Measurements from ENCODE around the gene PTTG2. TPM values are rescaled to one million over a fixed set of nuclear protein-coding genes. Genes with fewer than 3 reads are reported as not detected.
"Not testable (repeated sequence)": the region's sequence is repeated elsewhere in the genome, so short reads cannot be mapped to it uniquely, and the experiment has no call there.

The PTTG2 gene
- total RNA-seq, 2 donors from 2014 or later, result 1.3 to 9.2 TPM

- intact Hi-C loops (cut with DNase I), result no loop called here
- H3K27ac ChIP-seq, result peak overlapping the region in 2 of 4 donors; percentile 19 to 25
- no peak for DNase-seq
- H3K4me1 ChIP-seq, result peaks cover 23% of the 10 kb centered on the region
- 90 to 95% methylated on average over 4 of the region's 4 CpGs for WGBS, 2 donors
- TF ChIP-seq CTCF (IDR thresholded peaks at IDR 0.05), result no peak
- no peak for TF ChIP-seq POLR2A (IDR thresholded peaks at IDR 0.05)
- ATAC-seq, result no peak
- H3K9me3 ChIP-seq, result no peaks in the 10 kb centered on the region
- H3K36me3 ChIP-seq (replicated peaks in 1 of 2; ENCODE audit: insufficient read depth in 1 of 2, low read depth in 2 of 2), result no peaks in the 10 kb centered on the region
- H3K27me3 ChIP-seq, result no peaks in the 10 kb centered on the region
- H3K4me3 ChIP-seq, result no peak overlapping the region
Observed at GRCh38 chr4:37971202-37971601, 11.0 kb downstream of the PTTG2 start.

GRCh38 chr4:37973441-37973840 is 13.2 kb downstream of the PTTG2 start:
- DNase-seq, result no peak
- 64 to 66% methylated on average over 3 of the region's 3 CpGs for WGBS, 2 donors
- no peak for ATAC-seq
- Histone ChIP-seq H3K36me3 (replicated peaks in 1 of 2; ENCODE audit: insufficient read depth in 1 of 2, low read depth in 2 of 2) (no peaks in the 10 kb centered on the region), H3K4me3 (no peak overlapping the region), H3K4me1 (peaks cover 24% of the 10 kb centered on the region), H3K27me3 (no peaks in the 10 kb centered on the region), H3K9me3 (no peaks in the 10 kb centered on the region), H3K27ac (no peak overlapping the region)
- intact Hi-C loops (cut with DNase I), result no loop called here
- TF ChIP-seq POLR2A (IDR thresholded peaks at IDR 0.05), result no peak
- TF ChIP-seq CTCF (IDR thresholded peaks at IDR 0.05), result no peak

GRCh38 chr4:37975321-37975822 is 15.2 kb downstream of the PTTG2 start:
- H3K4me3 ChIP-seq; H3K9me3 ChIP-seq; intact Hi-C loops (cut with DNase I); H3K36me3 ChIP-seq (replicated peaks in 1 of 2; ENCODE audit: insufficient read depth in 1 of 2, low read depth in 2 of 2); H3K27ac ChIP-seq; H3K27me3 ChIP-seq; ATAC-seq: not testable (repeated sequence)
- 65 to 81% methylated on average over 12 to 13 of the region's 13 CpGs for WGBS, 2 donors
- DNase-seq, result peak in 2 of 4 donors; percentile 43 to 52
- peaks cover 33% of the 10 kb centered on the region for H3K4me1 ChIP-seq
- peak in 1 of 7 experiments; percentile 9 for TF ChIP-seq CTCF (IDR thresholded peaks at IDR 0.05)

GRCh38 chr4:37976507-37976906 is 16.3 kb downstream of the PTTG2 start:
- 9 to 12% methylated on average over 3 of the region's 3 CpGs for WGBS, 2 donors
- H3K27me3 ChIP-seq, result no peaks in the 10 kb centered on the region
- DNase-seq, result no peak
- H3K4me1 ChIP-seq, result peaks cover 32% of the 10 kb centered on the region
- H3K4me3 ChIP-seq, result no peak overlapping the region
- H3K36me3 ChIP-seq (replicated peaks in 1 of 2; ENCODE audit: insufficient read depth in 1 of 2, low read depth in 2 of 2), result no peaks in the 10 kb centered on the region
- peak overlapping the region; percentile 75 to 89 (median 82) for H3K27ac ChIP-seq
- ATAC-seq, result peak; percentile 19
- TF ChIP-seq CTCF (IDR thresholded peaks at IDR 0.05), result no peak
- TF ChIP-seq POLR2A (IDR thresholded peaks at IDR 0.05), result no peak
- intact Hi-C loops (cut with DNase I), result no loop called here
- H3K9me3 ChIP-seq, result no peaks in the 10 kb centered on the region

- peak; percentile 73 to 83 (median 80) for DNase-seq
- H3K4me3 ChIP-seq, result peak overlapping the region; percentile 28 to 62
- TF ChIP-seq POLR2A (IDR thresholded peaks at IDR 0.05) (peak in 2 of 3 donors; percentile 12 to 19), CTCF (IDR thresholded peaks at IDR 0.05) (no peak)
- intact Hi-C loops (cut with DNase I), result no loop called here
- H3K36me3 ChIP-seq (replicated peaks in 1 of 2; ENCODE audit: insufficient read depth in 1 of 2, low read depth in 2 of 2), result no peaks in the 10 kb centered on the region
- H3K27ac ChIP-seq, result peak overlapping the region; percentile 82 to 89 (median 85)
- WGBS, 2 donors, result 1 to 12% methylated on average over 3 to 21 of the region's 50 CpGs
- H3K4me1 ChIP-seq, result peaks cover 38% of the 10 kb centered on the region
- no peaks in the 10 kb centered on the region for H3K9me3 ChIP-seq
- peak; percentile 89 for ATAC-seq
- no peaks in the 10 kb centered on the region for H3K27me3 ChIP-seq
Observed at GRCh38 chr4:37976991-37977470, 16.8 kb downstream of the PTTG2 start.

All from body of pancreas (tissue), 4 donors.